Measurements from ENCODE around the gene YJU2. TPM values are rescaled to one million over a fixed set of nuclear protein-coding genes. Genes with fewer than 3 reads are reported as not detected.
A peak's percentile ranks its signal among the peaks of the same experiment; 100 is the strongest.
"Not testable (repeated sequence)": the region's sequence is repeated elsewhere in the genome, so short reads cannot be mapped to it uniquely, and the experiment has no call there.

The YJU2 gene
- polyA plus RNA-seq, 1 donor from 2014 or later, result 32.6 TPM

DNA sequence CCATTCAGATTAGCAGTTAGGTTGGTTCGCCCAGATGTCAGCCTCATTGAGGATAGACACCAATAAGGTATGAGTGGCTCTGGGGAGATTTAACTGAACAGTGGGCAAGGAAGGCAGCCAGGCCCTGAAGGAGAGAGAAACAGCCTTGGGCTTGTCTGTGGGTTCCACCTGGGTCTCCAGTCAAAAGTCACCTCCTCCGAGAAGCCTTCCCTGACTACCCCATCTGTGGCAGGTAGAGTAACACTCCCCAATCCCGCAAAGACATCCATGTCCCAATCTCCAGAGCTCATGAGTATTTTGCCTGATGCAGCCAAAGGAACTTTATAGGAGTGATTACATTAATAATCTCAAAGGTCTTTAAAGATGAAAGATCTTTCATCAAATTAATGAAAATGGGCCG lies 8.0 kb upstream of the YJU2 start:
- no peaks in the 10 kb centered on the region for H4K20me1 ChIP-seq (ENCODE audit: insufficient read depth)
- no peak overlapping the region for H3K4me3 ChIP-seq (ENCODE audit: low read length)
- H3K4me2 ChIP-seq (ENCODE audit: low read length), result no peak overlapping the region
- no peak overlapping the region for H3K27ac ChIP-seq (ENCODE audit: low read length)
- no peaks in the 10 kb centered on the region for H3K36me3 ChIP-seq (ENCODE audit: insufficient read depth, low read length)
- TF ChIP-seq POLR2AphosphoS5 (IDR thresholded peaks at IDR 0.05) (no peak), CTCF (IDR thresholded peaks at IDR 0.05; ENCODE audit: poor library complexity, severe bottlenecking) (no peak), MXI1 (conservative IDR thresholded peaks at IDR 0.05; ENCODE audit: poor library complexity, severe bottlenecking) (no peak), TAF1 (IDR thresholded peaks at IDR 0.05; ENCODE audit: low read depth) (no peak), EP300 (conservative IDR thresholded peaks at IDR 0.05; ENCODE audit: poor library complexity, severe bottlenecking) (no peak), EZH2 (IDR thresholded peaks at IDR 0.05; ENCODE audit: borderline replicate concordance, insufficient read depth, low read length, poor library complexity, severe bottlenecking) (no peak), RAD21 (conservative IDR thresholded peaks at IDR 0.05) (no peak), REST (IDR thresholded peaks at IDR 0.05; ENCODE audit: borderline replicate concordance) (no peak), SMC3 (conservative IDR thresholded peaks at IDR 0.05; ENCODE audit: poor library complexity) (no peak)
- H2AFZ ChIP-seq (ENCODE audit: low read depth, low read length), result no peak overlapping the region
- H3K9me3 ChIP-seq (ENCODE audit: low read length), result no peaks in the 10 kb centered on the region
- H3K79me2 ChIP-seq (replicated peaks; ENCODE audit: insufficient read depth, low read length), result no peaks in the 10 kb centered on the region
- no peaks in the 10 kb centered on the region for H3K27me3 ChIP-seq (ENCODE audit: insufficient read depth, low read depth, low read length)
- no peaks in the 10 kb centered on the region for H3F3A ChIP-seq (ENCODE audit: insufficient read depth, low read length, poor library complexity, severe bottlenecking)
- no peaks in the 10 kb centered on the region for H3K9me2 ChIP-seq (ENCODE audit: insufficient read depth, low read length)
- H3K9ac ChIP-seq (ENCODE audit: low read length), result no peak overlapping the region

DNA sequence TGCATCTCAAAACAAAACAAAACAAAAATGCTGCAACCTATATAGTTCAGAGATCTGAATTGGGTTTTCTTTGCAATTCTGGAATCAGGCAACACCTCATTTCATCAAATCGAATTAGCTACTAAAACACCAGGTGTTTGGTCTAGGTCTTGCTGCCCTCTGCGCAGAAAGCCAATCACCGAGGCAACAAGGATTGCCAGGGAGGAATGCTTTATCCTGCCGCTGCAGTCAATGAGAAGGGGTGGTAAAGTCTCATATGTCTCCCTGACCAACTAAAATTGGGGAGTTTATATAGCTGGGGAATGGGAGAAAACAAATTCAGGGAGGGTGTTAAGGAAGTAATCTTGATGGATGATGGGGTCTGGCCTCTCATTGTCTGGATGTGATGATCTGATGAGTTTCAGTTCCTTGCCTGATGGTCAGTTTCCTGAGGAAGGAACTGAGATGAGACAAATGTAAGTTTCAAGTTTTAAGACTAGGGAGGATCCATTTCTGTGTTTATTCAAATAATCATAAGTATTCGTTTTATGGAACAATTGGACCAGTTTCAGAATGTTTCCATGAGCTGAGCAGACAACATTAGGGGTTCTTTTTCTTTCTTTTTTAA lies 5.0 kb upstream of the YJU2 start:
- Histone ChIP-seq H4K20me1 (ENCODE audit: insufficient read depth) (no peaks in the 10 kb centered on the region), H3K36me3 (ENCODE audit: insufficient read depth, low read length) (no peaks in the 10 kb centered on the region), H3F3A (ENCODE audit: insufficient read depth, low read length, poor library complexity, severe bottlenecking) (no peaks in the 10 kb centered on the region), H3K4me2 (ENCODE audit: low read length) (no peak overlapping the region), H3K9me2 (ENCODE audit: insufficient read depth, low read length) (no peaks in the 10 kb centered on the region), H3K9me3 (ENCODE audit: low read length) (no peaks in the 10 kb centered on the region), H2AFZ (ENCODE audit: low read depth, low read length) (no peak overlapping the region), H3K4me3 (ENCODE audit: low read length) (no peak overlapping the region), H3K9ac (ENCODE audit: low read length) (no peak overlapping the region), H3K27ac (ENCODE audit: low read length) (no peak overlapping the region), H3K79me2 (replicated peaks; ENCODE audit: insufficient read depth, low read length) (no peaks in the 10 kb centered on the region), H3K27me3 (ENCODE audit: insufficient read depth, low read depth, low read length) (no peaks in the 10 kb centered on the region)
- no peak for TF ChIP-seq EZH2 (IDR thresholded peaks at IDR 0.05; ENCODE audit: borderline replicate concordance, insufficient read depth, low read length, poor library complexity, severe bottlenecking)
- TF ChIP-seq REST (IDR thresholded peaks at IDR 0.05; ENCODE audit: borderline replicate concordance), result no peak
- no peak for TF ChIP-seq EP300 (conservative IDR thresholded peaks at IDR 0.05; ENCODE audit: poor library complexity, severe bottlenecking)
- no peak for TF ChIP-seq TAF1 (IDR thresholded peaks at IDR 0.05; ENCODE audit: low read depth)
- TF ChIP-seq RAD21 (conservative IDR thresholded peaks at IDR 0.05), result no peak
- no peak for TF ChIP-seq MXI1 (conservative IDR thresholded peaks at IDR 0.05; ENCODE audit: poor library complexity, severe bottlenecking)
- no peak for TF ChIP-seq SMC3 (conservative IDR thresholded peaks at IDR 0.05; ENCODE audit: poor library complexity)
- TF ChIP-seq POLR2AphosphoS5 (IDR thresholded peaks at IDR 0.05), result no peak
- TF ChIP-seq CTCF (IDR thresholded peaks at IDR 0.05; ENCODE audit: poor library complexity, severe bottlenecking), result no peak

- not testable (repeated sequence) for H3K27me3 ChIP-seq (ENCODE audit: insufficient read depth, low read depth, low read length); H3K9me2 ChIP-seq (ENCODE audit: insufficient read depth, low read length); H3K9me3 ChIP-seq (ENCODE audit: low read length); H3F3A ChIP-seq (ENCODE audit: insufficient read depth, low read length, poor library complexity, severe bottlenecking); H3K4me3 ChIP-seq (ENCODE audit: low read length); H3K36me3 ChIP-seq (ENCODE audit: insufficient read depth, low read length); H3K9ac ChIP-seq (ENCODE audit: low read length); H3K4me2 ChIP-seq (ENCODE audit: low read length); H3K79me2 ChIP-seq (replicated peaks; ENCODE audit: insufficient read depth, low read length); H4K20me1 ChIP-seq (ENCODE audit: insufficient read depth)
- peak overlapping the region; percentile 97 for H3K27ac ChIP-seq (ENCODE audit: low read length)
- peak overlapping the region; percentile 86 for H2AFZ ChIP-seq (ENCODE audit: low read depth, low read length)
These were observed 942 bp upstream of the YJU2 start for GRCh38 chr19:4245938-4246337.
